Measurements from ENCODE around the gene WBP2.

DNA sequence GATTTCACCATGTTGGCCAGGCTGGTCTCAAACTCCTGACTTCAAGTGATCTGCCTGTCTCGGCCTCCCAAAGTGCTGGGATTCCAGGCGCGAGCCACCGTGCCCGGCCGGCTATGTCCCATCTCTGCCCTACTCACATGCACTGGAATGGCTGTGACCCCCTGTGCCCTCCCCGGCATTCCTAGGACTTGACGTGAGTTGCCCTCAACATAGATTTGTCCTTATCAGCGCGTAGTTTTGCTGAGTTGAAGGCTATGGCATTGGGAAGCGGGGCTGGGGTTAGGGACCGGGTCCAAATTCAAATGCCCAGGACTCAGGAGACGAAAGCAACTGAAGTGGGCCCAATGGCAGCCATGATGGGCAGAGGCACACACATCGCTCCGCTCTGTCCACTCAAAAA is 16.7 kb downstream of the WBP2 start:
- no peak for TF ChIP-seq POLR2AphosphoS5 (IDR thresholded peaks at IDR 0.05; ENCODE audit: borderline replicate concordance, low read depth, low read length)
- TF ChIP-seq EZH2 (IDR thresholded peaks at IDR 0.05), result no peak

Data from SK-N-MC (cell line).